NOMO-1 (cell line): ENCODE measurements around the gene PFKFB3.

ENCODE experiments used
- DNase-seq, 2 experiments: peaks; one replicate each; lab custom pipeline; 2025; ENCODE audit not compliant: unreplicated experiment in 2 of 2; lab: John Stamatoyannopoulos, UW

PFKFB3 gene

GRCh38 chr10:6218692-6219493 lies 16.2 kb downstream of the PFKFB3 start:
- DNase-seq, result no peak

DNA sequence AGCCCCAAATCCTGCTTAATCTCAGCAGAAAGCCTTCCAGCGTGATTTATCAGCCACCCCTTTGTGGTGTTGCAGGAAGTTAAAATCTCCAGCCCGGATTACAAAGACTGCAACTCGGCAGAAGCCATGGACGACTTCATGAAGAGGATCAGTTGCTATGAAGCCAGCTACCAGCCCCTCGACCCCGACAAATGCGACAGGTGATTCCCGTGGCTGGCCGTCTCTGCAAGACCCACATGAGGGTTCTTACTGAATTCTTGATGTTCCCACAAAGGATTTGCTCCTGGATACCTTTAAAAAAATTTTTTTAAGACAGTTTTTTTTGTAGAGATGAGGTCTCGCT lies 16.7 kb downstream of the PFKFB3 start:
- DNase-seq, result no peak

DNA sequence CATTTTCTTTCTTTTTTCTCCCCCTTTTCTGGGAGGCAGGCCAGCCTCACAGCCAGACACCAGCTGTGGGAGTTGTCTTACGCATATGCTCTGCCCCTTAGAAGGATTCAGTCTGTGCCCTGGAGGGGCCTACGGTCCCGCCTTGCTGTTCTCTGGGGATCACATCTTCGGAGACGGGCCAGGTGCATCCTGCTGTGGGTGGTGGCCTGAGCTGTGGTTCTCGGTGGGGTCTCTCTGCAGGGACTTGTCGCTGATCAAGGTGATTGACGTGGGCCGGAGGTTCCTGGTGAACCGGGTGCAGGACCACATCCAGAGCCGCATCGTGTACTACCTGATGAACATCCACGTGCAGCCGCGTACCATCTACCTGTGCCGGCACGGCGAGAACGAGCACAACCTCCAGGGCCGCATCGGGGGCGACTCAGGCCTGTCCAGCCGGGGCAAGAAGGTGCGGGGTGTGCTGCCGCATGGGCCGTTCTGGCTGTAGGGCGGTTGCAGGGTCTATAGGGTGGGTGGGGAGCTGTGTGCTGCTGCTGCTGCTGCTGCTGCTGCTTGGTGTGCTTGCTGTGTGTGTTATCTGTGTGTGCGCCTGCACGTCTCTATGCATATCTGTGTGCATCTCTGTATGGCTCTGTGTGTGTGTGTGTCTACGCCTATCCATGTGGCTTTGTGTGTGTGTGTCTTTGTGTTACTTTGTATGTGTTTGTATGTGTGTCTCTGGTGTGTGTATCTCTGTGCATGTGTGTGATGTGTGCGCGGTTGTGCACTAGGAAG lies 17.9 kb downstream of the PFKFB3 start:
- no peak for DNase-seq

- no peak for DNase-seq
Measured at GRCh38 chr10:6221192-6221940, 18.6 kb downstream of the PFKFB3 start.

DNA sequence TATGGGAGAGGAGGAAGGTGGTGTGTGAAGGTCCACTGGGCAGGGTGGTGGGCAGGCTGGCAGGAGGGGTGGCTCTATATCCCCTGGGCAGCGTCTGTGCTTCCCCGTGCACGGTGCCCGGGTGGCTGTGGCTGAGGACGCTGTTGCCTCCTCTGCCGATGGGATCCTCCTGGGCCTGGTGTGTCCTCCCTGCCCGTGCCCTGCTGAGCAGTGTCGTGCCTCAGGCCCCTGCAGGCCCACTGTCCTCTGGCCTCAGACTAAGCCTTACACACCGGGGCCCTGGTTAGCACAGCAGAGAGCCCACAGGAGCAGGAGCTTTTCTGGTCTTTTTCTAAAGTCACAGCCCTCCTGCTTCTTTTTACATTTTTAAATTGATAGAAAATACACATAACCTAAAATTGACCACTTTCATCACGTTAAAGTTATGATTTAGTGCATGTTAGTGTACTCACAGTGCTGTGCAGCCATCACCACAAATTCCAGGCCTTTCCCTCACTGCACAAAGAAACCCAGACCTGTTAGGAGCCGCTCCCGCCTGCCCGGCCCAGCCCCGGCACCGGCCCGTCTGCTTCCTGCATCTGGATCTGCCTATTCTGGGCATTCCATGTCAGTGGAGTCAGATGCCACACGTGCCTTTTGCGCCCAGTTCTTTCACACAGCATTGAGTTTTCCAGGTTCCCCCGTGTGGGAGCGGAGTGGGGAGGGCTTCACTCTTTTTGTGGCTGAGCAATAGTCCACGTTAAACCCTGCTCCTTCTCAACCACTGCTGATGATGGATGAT lies 19.4 kb downstream of the PFKFB3 start:
- no peak for DNase-seq

DNA sequence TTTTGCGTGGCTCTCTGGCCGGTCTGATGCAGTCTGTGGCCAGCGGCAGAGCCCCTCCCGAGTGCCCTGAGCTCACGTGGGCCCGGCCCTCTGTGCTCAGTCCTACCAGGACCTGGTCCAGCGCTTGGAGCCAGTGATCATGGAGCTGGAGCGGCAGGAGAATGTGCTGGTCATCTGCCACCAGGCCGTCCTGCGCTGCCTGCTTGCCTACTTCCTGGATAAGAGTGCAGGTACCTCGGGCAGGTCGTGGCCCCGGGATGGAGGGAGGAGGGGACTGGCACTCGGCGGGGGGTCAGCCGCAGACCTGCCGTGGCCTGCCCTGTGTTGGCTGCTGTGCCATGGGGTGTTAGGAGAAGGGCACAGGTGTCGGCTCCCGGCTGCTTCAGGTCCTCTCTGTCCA lies 20.0 kb downstream of the PFKFB3 start:
- DNase-seq, result no peak

DNA sequence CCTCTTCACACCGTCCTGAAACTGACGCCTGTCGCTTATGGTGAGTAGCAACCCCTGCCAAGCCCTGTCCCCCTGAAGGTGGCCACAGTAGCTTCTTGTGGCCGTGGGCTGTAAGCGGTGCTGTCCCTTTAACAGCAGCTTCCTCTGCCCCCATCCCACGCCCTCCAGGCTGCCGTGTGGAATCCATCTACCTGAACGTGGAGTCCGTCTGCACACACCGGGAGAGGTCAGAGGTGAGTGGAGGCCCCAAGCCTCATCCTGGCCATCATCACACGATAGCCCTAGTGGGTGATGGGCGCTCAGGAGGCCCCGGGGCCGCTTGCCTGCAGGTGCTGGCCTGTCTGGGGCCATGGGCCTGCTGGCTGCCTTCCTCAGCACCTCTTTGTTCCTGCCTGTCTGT lies 21.2 kb downstream of the PFKFB3 start:
- DNase-seq, result no peak

DNA sequence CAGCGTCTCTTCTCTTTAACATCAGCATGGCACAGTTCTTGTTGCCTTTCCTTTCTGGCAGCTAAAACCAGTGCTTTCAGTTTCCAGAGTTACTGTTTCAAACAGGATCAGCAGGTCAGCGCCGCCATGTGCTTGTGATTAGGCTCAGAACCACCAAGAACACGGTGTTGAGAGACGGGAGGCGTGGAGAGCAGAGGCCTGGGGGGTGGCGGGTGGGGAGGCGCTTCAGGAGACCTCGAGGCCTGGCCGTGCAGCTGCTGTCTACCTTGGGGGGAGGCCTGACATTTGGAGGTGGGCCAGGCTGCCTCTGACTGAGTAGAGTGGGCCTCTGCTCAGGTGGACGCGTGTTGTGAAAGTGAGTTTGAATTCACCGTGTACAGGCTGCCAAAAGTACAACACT lies 22.0 kb downstream of the PFKFB3 start:
- DNase-seq, result no peak

- no peak for DNase-seq
Measured at GRCh38 chr10:6225263-6225814, 22.6 kb downstream of the PFKFB3 start.

DNA sequence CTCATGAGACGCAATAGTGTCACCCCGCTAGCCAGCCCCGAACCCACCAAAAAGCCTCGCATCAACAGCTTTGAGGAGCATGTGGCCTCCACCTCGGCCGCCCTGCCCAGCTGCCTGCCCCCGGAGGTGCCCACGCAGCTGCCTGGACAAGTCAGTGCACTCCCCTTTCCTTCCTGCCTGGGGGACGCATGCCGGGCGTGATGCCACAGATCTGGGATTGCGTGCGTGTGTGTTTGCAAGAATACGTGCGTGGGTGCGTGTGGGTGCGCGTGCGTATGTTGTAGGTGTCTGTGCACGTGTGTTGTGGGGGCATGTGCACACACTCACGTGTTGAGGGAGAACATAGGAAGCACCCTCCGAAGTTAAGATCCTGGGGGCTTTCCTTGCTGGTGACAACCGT lies 23.5 kb downstream of the PFKFB3 start:
- no peak for DNase-seq

- DNase-seq, result no peak
Measured at GRCh38 chr10:6227346-6227745, 24.6 kb downstream of the PFKFB3 start.

- DNase-seq, result no peak
Measured at GRCh38 chr10:6228010-6228511, 25.3 kb downstream of the PFKFB3 start.

DNA sequence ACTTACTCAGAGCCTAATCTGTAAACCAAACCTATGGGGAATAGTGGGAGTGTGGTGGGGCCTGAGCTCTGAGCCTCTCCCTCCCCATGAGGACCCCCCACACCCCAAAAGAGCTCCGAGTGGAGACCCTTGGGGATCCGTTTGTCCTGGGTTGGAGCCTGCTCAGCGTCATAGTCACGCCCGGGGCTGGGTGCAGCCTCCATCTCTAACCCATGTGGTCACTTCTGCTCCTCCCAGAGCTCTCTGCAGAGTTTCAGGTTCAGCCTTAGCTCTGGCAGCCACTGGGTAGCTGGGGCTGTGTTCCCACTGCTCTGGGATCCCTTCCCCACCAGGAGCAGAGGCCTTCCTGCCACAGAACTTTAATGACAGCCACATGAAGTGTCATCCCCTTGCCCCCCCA lies 25.9 kb downstream of the PFKFB3 start:
- no peak for DNase-seq

GRCh38 chr10:6229290-6229689 lies 26.6 kb downstream of the PFKFB3 start:
- DNase-seq, result no peak

- no peak for DNase-seq
Measured at GRCh38 chr10:6229746-6230145, 27.0 kb downstream of the PFKFB3 start.

DNA sequence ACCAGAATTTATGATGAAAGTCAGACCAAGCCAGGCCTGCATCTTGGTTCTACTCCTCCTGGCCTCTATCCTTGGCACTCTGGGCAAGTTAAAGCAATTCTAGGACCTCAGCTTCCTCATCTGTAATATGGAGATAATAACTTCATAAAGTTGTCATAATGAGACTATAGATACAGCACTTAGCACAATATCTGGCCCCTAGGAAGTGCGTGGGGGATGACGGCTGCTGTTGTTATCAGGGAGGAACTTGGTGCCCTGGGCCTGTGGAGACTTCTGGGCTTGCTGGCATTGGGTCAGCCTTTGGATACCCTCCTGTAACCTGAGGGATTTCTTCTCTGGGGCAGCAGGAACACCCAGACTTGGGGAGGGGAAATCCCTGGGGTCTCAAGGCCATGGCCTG lies 27.6 kb downstream of the PFKFB3 start:
- DNase-seq, result no peak

- DNase-seq, result no peak
Measured at GRCh38 chr10:6231146-6231545, 28.4 kb downstream of the PFKFB3 start.

DNA sequence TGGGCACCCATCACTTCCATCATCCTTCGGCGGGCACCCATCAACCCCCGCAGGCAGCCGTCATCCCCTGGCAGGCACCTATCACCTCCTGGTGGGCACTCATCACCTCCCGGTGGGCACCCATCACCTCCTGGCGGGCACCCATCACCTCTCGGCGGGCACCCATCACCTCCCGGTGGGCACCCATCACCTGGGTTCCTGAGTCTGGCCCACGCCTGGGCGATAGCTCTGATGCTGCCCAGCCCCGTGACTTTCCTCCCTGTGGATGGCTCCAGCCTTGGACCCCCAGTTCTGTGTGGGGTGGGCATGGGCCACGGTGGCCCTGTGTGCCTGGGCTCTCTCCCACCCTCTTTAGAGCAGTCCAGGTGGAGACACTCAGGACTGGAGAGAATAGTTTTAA lies 29.0 kb downstream of the PFKFB3 start:
- no peak for DNase-seq

DNA sequence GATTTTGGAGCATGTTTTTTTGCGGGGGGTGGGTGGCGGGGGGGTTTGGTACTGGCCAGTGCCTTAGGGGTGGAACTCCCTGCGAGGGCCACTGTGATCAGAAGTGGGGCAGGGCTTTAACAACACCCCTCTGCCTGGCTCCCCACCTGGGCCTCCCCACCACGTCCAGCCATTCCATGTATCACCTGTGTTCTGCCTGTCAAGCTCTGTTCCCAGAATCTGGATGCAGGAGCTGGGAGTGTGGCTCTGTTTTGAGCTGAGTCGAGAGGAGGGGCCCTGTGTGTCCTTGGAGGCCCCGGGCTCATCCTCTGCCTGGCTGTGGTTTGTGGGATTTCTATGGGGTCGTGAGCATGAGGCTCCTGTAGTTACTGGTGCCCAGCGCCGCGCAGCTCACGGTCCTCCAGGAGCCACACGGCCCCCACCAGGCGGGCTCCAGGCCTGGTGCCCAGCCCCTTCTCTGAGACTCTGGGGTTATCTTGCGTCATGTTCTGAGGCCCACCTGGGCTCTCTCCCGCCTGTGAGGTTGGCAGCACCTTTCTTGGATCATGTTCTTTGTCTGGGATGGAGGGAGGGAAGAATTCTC lies 29.6 kb downstream of the PFKFB3 start:
- DNase-seq, result no peak
